NCI-H2029 treated with DMSO at 0.1 percent for 48 hours (cell line): ENCODE measurements around the gene MPRIP.

Experiments
- DNase-seq: peaks from one replicate; lab custom pipeline; 2025; lab: John Stamatoyannopoulos, UW

Gene MPRIP

GRCh38 chr17:17206913-17207335, 164.7 kb downstream of the MPRIP start:
- DNase-seq, result no peak

- DNase-seq, result no peak
These were observed 165.7 kb downstream of the MPRIP start for GRCh38 chr17:17207998-17208397.

- no peak for DNase-seq
These were observed 171.5 kb downstream of the MPRIP start for GRCh38 chr17:17213775-17214174.

GRCh38 chr17:17214646-17215436, 172.6 kb downstream of the MPRIP start:
- no peak for DNase-seq

- DNase-seq, result no peak
These were observed 173.3 kb downstream of the MPRIP start for GRCh38 chr17:17215575-17215974.

GRCh38 chr17:17216236-17216635, 174.0 kb downstream of the MPRIP start:
- no peak for DNase-seq

- DNase-seq, result no peak
These were observed 174.5 kb downstream of the MPRIP start for GRCh38 chr17:17216776-17217175.

- no peak for DNase-seq
These were observed 175.7 kb downstream of the MPRIP start for GRCh38 chr17:17217995-17218394.

- no peak for DNase-seq
These were observed 178.3 kb downstream of the MPRIP start for GRCh38 chr17:17220529-17220928.

- no peak for DNase-seq
These were observed 179.1 kb downstream of the MPRIP start for GRCh38 chr17:17221329-17221728.

GRCh38 chr17:17223736-17224135, 181.5 kb downstream of the MPRIP start:
- DNase-seq, result no peak

GRCh38 chr17:17224137-17224536, 181.9 kb downstream of the MPRIP start:
- DNase-seq, result no peak

GRCh38 chr17:17225901-17226300, 183.6 kb downstream of the MPRIP start:
- DNase-seq, result no peak

- DNase-seq, result no peak
These were observed 184.4 kb downstream of the MPRIP start for GRCh38 chr17:17226451-17227265.

- no peak for DNase-seq
These were observed 185.6 kb downstream of the MPRIP start for GRCh38 chr17:17227608-17228520.

GRCh38 chr17:17228521-17229279, 186.4 kb downstream of the MPRIP start:
- no peak for DNase-seq

- DNase-seq, result no peak
These were observed 187.4 kb downstream of the MPRIP start for GRCh38 chr17:17229416-17230384.

- no peak for DNase-seq
These were observed 189.5 kb downstream of the MPRIP start for GRCh38 chr17:17231621-17232302.

GRCh38 chr17:17232303-17232621, 190.0 kb downstream of the MPRIP start:
- DNase-seq, result no peak
